Stimulated activated CD8-positive, alpha-beta memory T cell treated with anti-CD3 and anti-CD28 coated beads, Interleukin-7, amount 100 ng/mL, for 48 hours (primary cell): ENCODE data around the gene XDH.

Experiments used
- DNase-seq, 2 donors: peaks; one replicate each; pipeline ENCODE4 v3.0.0-alpha.2; 2020; ENCODE audit warnings: low read depth in 1 of 2; ENCODE audit errors: extremely low read depth in 1 of 2

The XDH gene

DNA sequence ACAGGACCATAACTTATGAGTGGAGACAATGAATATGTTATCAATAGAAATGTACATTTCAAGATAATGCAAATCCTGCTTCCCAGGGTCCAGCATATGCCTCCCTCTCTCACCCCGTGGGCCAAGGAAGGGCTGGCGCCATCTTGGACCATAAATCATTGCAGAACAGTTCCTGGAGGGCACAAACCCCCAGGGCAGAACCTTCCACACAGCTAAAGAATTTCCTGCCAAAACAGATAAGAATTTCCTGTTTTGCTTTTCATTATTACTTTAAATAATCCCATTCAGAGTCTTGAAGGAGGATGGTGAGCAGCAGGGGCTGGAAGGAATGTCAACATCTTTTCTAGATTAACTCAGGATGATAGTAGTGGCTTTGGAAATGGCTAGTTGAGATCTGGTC is 126.9 kb downstream of the XDH start:
- no peak for DNase-seq

DNA sequence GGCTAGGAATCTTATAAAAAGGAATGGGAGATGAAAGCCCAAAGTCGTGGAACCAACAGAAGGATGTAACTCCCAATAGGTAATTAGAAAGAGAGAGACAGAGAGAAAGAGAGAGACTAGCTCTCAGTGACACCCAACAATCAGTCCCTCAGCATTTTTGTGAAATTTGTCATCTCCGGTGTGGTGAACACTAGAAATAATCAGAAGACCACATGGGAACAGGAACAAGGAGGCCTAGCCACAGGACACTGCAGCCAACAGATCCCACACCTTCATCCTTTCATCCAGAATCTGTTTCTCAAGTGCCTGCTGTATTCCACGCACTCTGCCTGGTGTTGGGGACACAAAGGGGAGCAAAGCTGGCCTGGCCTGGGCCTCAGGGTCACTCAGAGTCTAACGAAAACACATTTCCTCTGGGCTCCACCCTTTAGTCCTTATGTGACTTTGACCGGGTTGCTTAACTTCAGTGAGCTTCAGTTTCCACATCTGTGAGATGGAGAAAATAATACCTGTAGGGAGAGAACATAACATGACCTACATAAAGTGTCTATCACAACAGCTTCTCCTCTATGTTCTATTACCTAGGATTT is 127.5 kb downstream of the XDH start:
- DNase-seq = no peak

DNA sequence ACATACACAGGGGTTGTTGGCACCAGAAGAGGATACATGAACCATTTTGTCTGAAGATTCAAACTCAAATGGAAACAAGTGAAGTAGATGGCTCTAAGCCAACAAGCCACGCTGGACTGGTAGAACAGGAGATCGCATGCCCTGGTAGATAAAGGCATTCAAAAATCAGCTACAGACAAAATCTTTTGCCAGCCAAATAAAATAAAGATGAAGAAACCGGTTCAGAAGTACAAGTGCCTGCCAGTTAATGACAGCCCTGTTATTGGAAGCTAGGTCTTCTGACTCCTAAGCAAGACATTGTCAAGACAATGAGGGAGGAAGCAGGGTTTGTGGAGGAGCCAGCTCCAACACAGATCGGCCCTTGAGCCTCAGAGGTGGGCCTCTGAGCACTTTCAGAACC is 128.3 kb downstream of the XDH start:
- no peak for DNase-seq
